ENCODE measurements around the gene SLC25A30. TPM values are rescaled to one million over a fixed set of nuclear protein-coding genes. Genes with fewer than 3 reads are reported as not detected.

Gene SLC25A30
- total and polyA plus RNA-seq, 5 donors from 2014 or later: 0.41 to 22.9 (median 1.8) TPM

DNA sequence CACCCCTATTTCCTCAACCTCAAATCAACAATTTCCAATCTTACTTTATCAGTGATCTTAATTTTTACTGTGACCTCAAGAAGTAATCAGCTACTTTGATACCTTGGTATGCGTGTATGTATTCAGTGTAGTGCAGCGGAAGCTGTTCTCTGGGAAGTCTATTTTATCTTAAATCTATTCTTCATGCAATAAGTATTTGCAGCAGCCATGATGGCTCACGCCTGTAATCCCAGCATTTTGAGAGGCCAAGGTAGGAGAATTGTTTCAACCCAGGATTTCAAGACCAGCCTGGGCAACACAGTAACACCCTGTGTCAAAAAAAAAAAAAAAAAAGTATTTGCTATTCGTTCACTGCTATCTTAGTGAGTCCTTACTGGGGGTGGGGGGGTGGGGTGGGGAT lies 6.5 kb downstream of the SLC25A30 start:
- no peak for ATAC-seq (ENCODE audit: low read depth in 2 of 2)
- Histone ChIP-seq H3K4me1 (ENCODE audit: control insufficient read depth, insufficient read depth, low read length, poor library complexity, severe bottlenecking) (peaks cover 12% of the 10 kb centered on the region), H3K4me3 (ENCODE audit: low read depth, low read length) (no peak overlapping the region), H3K36me3 (ENCODE audit: control insufficient read depth, insufficient read depth, low read length) (peaks cover 43% of the 10 kb centered on the region), H3K27me3 (ENCODE audit: control insufficient read depth, insufficient read depth, low read length) (no peaks in the 10 kb centered on the region), H3K9me3 (ENCODE audit: control insufficient read depth in 2 of 2, low read length in 2 of 2) (no peaks in the 10 kb centered on the region), H3K27ac (ENCODE audit: insufficient read depth, low read length, poor library complexity, severe bottlenecking) (no peak overlapping the region)
- Mint-ChIP-seq H3K27ac (peak overlapping the region; percentile 10 to 48 (median 48)), H3K36me3 (peaks cover 25% of the 10 kb centered on the region), H3K4me1 (peaks cover 8 to 40% (median 25%) of the 10 kb centered on the region in 4 donors), H3K27me3 (no peaks in the 10 kb centered on the region), H3K9me3 (no peaks in the 10 kb centered on the region), H3K4me3 (no peak overlapping the region)
- DNase-seq: no peak

DNA sequence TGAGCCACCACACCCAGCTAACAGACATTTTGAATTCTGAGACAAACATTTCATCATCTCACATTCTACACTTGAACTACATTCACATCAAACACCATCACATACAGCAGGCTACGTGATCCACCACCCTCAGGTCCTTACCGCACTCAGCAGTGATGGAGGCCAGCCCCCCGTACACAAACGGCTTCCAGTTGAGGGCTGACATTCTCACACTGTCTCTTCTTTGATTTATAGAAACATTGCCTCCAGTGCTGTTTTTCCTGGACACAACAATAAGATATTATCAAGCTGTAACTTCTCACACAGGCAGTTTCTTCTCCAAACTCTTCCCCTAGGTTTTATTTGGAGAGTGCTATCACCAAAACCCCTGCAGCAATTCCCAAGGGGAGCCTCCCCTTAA lies 7.0 kb downstream of the SLC25A30 start:
- H3K4me1 Mint-ChIP-seq: peaks cover 7 to 37% (median 26%) of the 10 kb centered on the region in 4 donors
- Histone ChIP-seq H3K27me3 (ENCODE audit: control insufficient read depth, insufficient read depth, low read length) (no peaks in the 10 kb centered on the region), H3K27ac (ENCODE audit: insufficient read depth, low read length, poor library complexity, severe bottlenecking) (no peak overlapping the region), H3K9me3 (ENCODE audit: control insufficient read depth in 2 of 2, low read length in 2 of 2) (no peaks in the 10 kb centered on the region), H3K36me3 (ENCODE audit: control insufficient read depth, insufficient read depth, low read length) (peaks cover 47% of the 10 kb centered on the region), H3K4me3 (ENCODE audit: low read depth, low read length) (no peak overlapping the region), H3K4me1 (ENCODE audit: control insufficient read depth, insufficient read depth, low read length, poor library complexity, severe bottlenecking) (peaks cover 9% of the 10 kb centered on the region)
- DNase-seq (no peak), ATAC-seq (ENCODE audit: low read depth in 2 of 2) (no peak)
- no peak overlapping the region for H3K4me3 Mint-ChIP-seq
- H3K9me3 Mint-ChIP-seq: no peaks in the 10 kb centered on the region
- no peaks in the 10 kb centered on the region for H3K27me3 Mint-ChIP-seq
- peaks cover 29% of the 10 kb centered on the region for H3K36me3 Mint-ChIP-seq
- peak overlapping the region in 2 of 3 donors; percentile 48 for H3K27ac Mint-ChIP-seq

DNA sequence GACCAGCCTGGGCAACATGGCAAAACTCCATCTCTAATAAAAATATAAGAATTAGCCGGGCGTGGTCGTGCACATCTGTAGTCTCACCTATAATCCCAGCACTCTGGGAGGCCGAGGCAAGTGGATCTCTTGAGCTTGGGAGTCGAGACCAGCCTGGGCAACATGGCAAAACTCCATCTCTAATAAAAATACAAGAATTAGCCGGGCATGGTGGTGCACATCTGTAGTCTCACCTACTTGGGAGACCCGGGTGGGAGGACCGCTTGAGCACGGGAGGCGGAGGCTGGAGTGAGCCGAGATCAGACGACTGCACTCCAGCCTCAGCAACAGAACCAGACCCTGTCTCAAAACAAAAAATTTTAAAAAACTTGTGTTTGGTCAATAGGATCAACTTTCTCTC lies 7.7 kb downstream of the SLC25A30 start:
- Mint-ChIP-seq H3K36me3 (peaks cover 34% of the 10 kb centered on the region), H3K27me3 (no peaks in the 10 kb centered on the region)

DNA sequence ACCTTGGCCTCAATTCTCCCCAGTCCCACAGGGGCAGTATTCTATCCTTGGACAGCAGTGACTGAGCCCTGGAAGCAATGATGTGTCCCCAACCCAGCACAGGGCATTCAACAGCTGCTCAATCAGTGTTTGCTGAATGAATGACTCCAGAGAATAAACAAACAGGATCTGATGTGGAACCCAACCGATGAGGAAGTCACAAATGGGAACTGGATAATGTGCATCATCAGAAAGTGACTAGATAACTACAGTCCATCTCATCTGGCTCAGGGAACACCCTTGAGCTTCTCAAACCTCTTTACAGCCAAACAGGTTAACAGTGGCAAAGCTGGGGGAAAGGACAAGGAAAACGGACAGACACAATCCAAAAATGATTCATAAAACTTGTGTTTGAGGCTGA lies 8.2 kb downstream of the SLC25A30 start:
- Histone ChIP-seq H3K4me3 (ENCODE audit: low read depth, low read length) (no peak overlapping the region), H3K27ac (ENCODE audit: insufficient read depth, low read length, poor library complexity, severe bottlenecking) (no peak overlapping the region), H3K27me3 (ENCODE audit: control insufficient read depth, insufficient read depth, low read length) (no peaks in the 10 kb centered on the region), H3K9me3 (ENCODE audit: control insufficient read depth in 2 of 2, low read length in 2 of 2) (no peaks in the 10 kb centered on the region), H3K4me1 (ENCODE audit: control insufficient read depth, insufficient read depth, low read length, poor library complexity, severe bottlenecking) (peaks cover 9% of the 10 kb centered on the region), H3K36me3 (ENCODE audit: control insufficient read depth, insufficient read depth, low read length) (peaks cover 54% of the 10 kb centered on the region)
- Mint-ChIP-seq H3K9me3 (no peaks in the 10 kb centered on the region), H3K27ac (no peak overlapping the region), H3K36me3 (peaks cover 38% of the 10 kb centered on the region), H3K4me1 (peaks cover 7 to 35% (median 24%) of the 10 kb centered on the region in 4 donors), H3K4me3 (no peak overlapping the region), H3K27me3 (no peaks in the 10 kb centered on the region)
- ATAC-seq (ENCODE audit: low read depth in 2 of 2): no peak
- DNase-seq: no peak

More for the DNA sequence above, 7.7 kb downstream of the SLC25A30 start:
- peaks cover 7 to 37% (median 26%) of the 10 kb centered on the region in 4 donors for H3K4me1 Mint-ChIP-seq
- no peaks in the 10 kb centered on the region for H3K9me3 Mint-ChIP-seq
- DNase-seq: no peak
- H3K4me3 ChIP-seq (ENCODE audit: low read depth, low read length): no peak overlapping the region
- no peak overlapping the region for H3K27ac Mint-ChIP-seq
- H3K27me3 ChIP-seq (ENCODE audit: control insufficient read depth, insufficient read depth, low read length): no peaks in the 10 kb centered on the region
- no peak overlapping the region for H3K4me3 Mint-ChIP-seq
- no peak for ATAC-seq (ENCODE audit: low read depth in 2 of 2)
- peaks cover 9% of the 10 kb centered on the region for H3K4me1 ChIP-seq (ENCODE audit: control insufficient read depth, insufficient read depth, low read length, poor library complexity, severe bottlenecking)
- no peak overlapping the region for H3K27ac ChIP-seq (ENCODE audit: insufficient read depth, low read length, poor library complexity, severe bottlenecking)
- no peaks in the 10 kb centered on the region for H3K9me3 ChIP-seq (ENCODE audit: control insufficient read depth in 2 of 2, low read length in 2 of 2)
- peaks cover 49% of the 10 kb centered on the region for H3K36me3 ChIP-seq (ENCODE audit: control insufficient read depth, insufficient read depth, low read length)

DNA sequence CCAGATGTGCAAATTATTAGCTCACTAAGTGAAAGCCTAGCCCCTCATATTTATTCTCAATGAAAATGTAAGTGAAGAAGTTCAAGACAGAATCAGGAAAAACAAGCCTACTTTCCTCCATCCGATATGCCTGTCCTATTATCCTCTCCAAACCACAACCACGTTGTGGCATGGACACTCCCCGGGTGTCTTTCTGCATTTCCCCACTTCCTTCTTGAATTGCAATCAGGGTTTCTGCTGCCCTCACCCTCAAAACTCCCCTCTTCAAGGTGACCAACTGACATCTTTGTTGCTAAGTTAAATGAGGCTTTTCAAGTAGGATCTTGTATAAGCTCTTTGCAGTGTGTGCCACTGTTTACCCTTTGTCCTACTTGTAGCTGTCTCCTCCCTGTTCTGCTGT lies 11.8 kb downstream of the SLC25A30 start:
- H3K4me1 ChIP-seq (ENCODE audit: control insufficient read depth, insufficient read depth, low read length, poor library complexity, severe bottlenecking): no peaks in the 10 kb centered on the region
- Mint-ChIP-seq H3K4me3 (no peak overlapping the region), H3K27me3 (no peaks in the 10 kb centered on the region), H3K36me3 (peaks cover 55% of the 10 kb centered on the region), H3K27ac (peak overlapping the region in 1 of 3 donors; percentile 56), H3K4me1 (peaks cover 4 to 18% (median 6%) of the 10 kb centered on the region in 4 donors), H3K9me3 (no peaks in the 10 kb centered on the region)
- no peaks in the 10 kb centered on the region for H3K9me3 ChIP-seq (ENCODE audit: control insufficient read depth in 2 of 2, low read length in 2 of 2)
- ATAC-seq (ENCODE audit: low read depth in 2 of 2) (no peak), DNase-seq (no peak)
- H3K4me3 ChIP-seq (ENCODE audit: low read depth, low read length): no peak overlapping the region
- no peaks in the 10 kb centered on the region for H3K27me3 ChIP-seq (ENCODE audit: control insufficient read depth, insufficient read depth, low read length)
- H3K36me3 ChIP-seq (ENCODE audit: control insufficient read depth, insufficient read depth, low read length): peaks cover 81% of the 10 kb centered on the region
- H3K27ac ChIP-seq (ENCODE audit: insufficient read depth, low read length, poor library complexity, severe bottlenecking): no peak overlapping the region

DNA sequence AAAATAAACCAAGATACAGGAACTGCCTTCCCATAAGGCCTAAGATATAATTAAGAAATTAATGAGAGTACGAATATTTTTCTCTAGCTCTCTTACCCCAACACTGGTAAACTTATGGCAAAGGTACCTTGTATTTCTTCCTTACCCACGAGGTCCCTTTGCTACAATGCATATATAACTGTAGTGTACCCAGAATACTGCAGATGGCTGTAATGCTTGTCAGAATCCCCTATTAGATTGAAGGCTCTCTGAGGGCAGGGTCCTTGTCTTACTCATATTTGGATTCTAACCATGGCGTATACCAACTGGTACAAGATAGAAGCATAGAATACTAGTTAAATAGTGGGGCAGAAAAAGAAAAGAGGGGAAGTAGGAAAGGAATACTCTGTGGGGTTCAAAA lies 15.1 kb downstream of the SLC25A30 start:
- Mint-ChIP-seq H3K27me3 (no peaks in the 10 kb centered on the region), H3K36me3 (peaks cover 54% of the 10 kb centered on the region), H3K27ac (no peak overlapping the region), H3K9me3 (no peaks in the 10 kb centered on the region), H3K4me1 (peaks cover 0 to 17% (median 15%) of the 10 kb centered on the region in 4 donors), H3K4me3 (no peak overlapping the region)
- Histone ChIP-seq H3K27me3 (ENCODE audit: control insufficient read depth, insufficient read depth, low read length) (no peaks in the 10 kb centered on the region), H3K9me3 (ENCODE audit: control insufficient read depth in 2 of 2, low read length in 2 of 2) (no peaks in the 10 kb centered on the region), H3K4me3 (ENCODE audit: low read depth, low read length) (no peak overlapping the region), H3K36me3 (ENCODE audit: control insufficient read depth, insufficient read depth, low read length) (peaks cover 80% of the 10 kb centered on the region), H3K4me1 (ENCODE audit: control insufficient read depth, insufficient read depth, low read length, poor library complexity, severe bottlenecking) (no peaks in the 10 kb centered on the region), H3K27ac (ENCODE audit: insufficient read depth, low read length, poor library complexity, severe bottlenecking) (no peak overlapping the region)
- ATAC-seq (ENCODE audit: low read depth in 2 of 2) (no peak), DNase-seq (no peak)

DNA sequence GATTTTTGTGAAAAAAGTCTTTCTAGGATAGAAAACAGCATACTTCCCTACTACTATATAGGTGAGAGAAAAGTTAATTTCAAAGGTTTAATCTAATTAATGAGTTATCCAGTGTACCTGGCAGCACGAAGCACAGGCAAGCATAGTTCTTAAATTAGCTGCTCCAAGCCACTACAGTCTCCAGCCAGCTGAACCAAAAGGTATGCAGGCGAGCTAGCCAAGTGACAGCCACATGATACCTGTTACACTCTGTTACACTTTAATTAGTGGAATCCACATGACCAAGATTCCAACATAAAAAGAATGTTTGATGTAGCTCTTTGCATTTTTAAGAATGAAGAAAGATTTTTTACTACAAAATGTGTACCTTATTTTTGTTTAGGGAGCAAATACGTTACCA lies 15.5 kb downstream of the SLC25A30 start:
- Mint-ChIP-seq H3K27ac (no peak overlapping the region), H3K4me1 (peaks cover 0 to 18% (median 16%) of the 10 kb centered on the region in 4 donors)

DNA sequence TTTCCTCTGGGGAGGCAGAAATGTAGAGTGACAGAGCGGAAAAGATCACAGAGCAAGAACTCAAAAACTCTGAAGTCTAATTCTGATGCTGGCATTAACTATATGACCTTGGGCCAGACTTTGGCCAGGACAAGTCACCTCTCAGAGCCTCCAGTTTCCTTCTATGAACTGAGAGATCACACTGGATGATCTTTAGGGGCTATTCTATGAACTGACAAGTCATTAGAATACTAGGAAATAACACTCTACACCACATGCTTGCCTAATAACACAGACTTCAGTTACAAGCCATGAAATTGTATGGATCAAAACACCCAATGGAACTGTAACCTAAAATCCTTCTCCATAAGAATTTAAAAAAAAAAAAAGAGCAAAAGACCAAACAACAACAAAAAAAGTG lies 16.9 kb downstream of the SLC25A30 start:
- Histone ChIP-seq H3K4me1 (ENCODE audit: control insufficient read depth, insufficient read depth, low read length, poor library complexity, severe bottlenecking) (peaks cover 9% of the 10 kb centered on the region), H3K4me3 (ENCODE audit: low read depth, low read length) (no peak overlapping the region), H3K27ac (ENCODE audit: insufficient read depth, low read length, poor library complexity, severe bottlenecking) (no peak overlapping the region), H3K36me3 (ENCODE audit: control insufficient read depth, insufficient read depth, low read length) (peaks cover 77% of the 10 kb centered on the region), H3K27me3 (ENCODE audit: control insufficient read depth, insufficient read depth, low read length) (no peaks in the 10 kb centered on the region), H3K9me3 (ENCODE audit: control insufficient read depth in 2 of 2, low read length in 2 of 2) (no peaks in the 10 kb centered on the region)
- Mint-ChIP-seq H3K36me3 (peaks cover 49% of the 10 kb centered on the region), H3K4me3 (no peak overlapping the region), H3K27ac (peak overlapping the region; percentile 3 to 63 (median 29)), H3K27me3 (no peaks in the 10 kb centered on the region), H3K9me3 (no peaks in the 10 kb centered on the region), H3K4me1 (peaks cover 6 to 27% (median 18%) of the 10 kb centered on the region in 4 donors)
- DNase-seq (peak in 1 of 3 donors; percentile 50), ATAC-seq (ENCODE audit: low read depth in 2 of 2) (peak in 1 of 2 donors; percentile 13)

More for the DNA sequence above, 15.5 kb downstream of the SLC25A30 start:
- DNase-seq (no peak), ATAC-seq (ENCODE audit: low read depth in 2 of 2) (no peak)
- no peak overlapping the region for H3K4me3 ChIP-seq (ENCODE audit: low read depth, low read length)
- H3K4me1 ChIP-seq (ENCODE audit: control insufficient read depth, insufficient read depth, low read length, poor library complexity, severe bottlenecking): no peaks in the 10 kb centered on the region
- H3K27me3 ChIP-seq (ENCODE audit: control insufficient read depth, insufficient read depth, low read length): no peaks in the 10 kb centered on the region
- H3K27me3 Mint-ChIP-seq: no peaks in the 10 kb centered on the region
- H3K9me3 Mint-ChIP-seq: no peaks in the 10 kb centered on the region
- no peaks in the 10 kb centered on the region for H3K9me3 ChIP-seq (ENCODE audit: control insufficient read depth in 2 of 2, low read length in 2 of 2)
- peaks cover 80% of the 10 kb centered on the region for H3K36me3 ChIP-seq (ENCODE audit: control insufficient read depth, insufficient read depth, low read length)
- no peak overlapping the region for H3K4me3 Mint-ChIP-seq
- peaks cover 54% of the 10 kb centered on the region for H3K36me3 Mint-ChIP-seq
- no peak overlapping the region for H3K27ac ChIP-seq (ENCODE audit: insufficient read depth, low read length, poor library complexity, severe bottlenecking)
